ENCODE results near the gene CIB1.

The CIB1 gene

GRCh38 chr15:90239371-90239770, 5.6 kb upstream of the CIB1 start:
- TF ChIP-seq, protein P1, sequence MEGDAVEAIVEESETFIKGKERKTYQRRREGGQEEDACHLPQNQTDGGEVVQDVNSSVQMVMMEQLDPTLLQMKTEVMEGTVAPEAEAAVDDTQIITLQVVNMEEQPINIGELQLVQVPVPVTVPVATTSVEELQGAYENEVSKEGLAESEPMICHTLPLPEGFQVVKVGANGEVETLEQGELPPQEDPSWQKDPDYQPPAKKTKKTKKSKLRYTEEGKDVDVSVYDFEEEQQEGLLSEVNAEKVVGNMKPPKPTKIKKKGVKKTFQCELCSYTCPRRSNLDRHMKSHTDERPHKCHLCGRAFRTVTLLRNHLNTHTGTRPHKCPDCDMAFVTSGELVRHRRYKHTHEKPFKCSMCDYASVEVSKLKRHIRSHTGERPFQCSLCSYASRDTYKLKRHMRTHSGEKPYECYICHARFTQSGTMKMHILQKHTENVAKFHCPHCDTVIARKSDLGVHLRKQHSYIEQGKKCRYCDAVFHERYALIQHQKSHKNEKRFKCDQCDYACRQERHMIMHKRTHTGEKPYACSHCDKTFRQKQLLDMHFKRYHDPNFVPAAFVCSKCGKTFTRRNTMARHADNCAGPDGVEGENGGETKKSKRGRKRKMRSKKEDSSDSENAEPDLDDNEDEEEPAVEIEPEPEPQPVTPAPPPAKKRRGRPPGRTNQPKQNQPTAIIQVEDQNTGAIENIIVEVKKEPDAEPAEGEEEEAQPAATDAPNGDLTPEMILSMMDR (conservative IDR thresholded peaks at IDR 0.05; ENCODE audit: low read length) = no peak
- no peak for DNase-seq (ENCODE audit: low read depth)
- no peak overlapping the region for H3K4me3 ChIP-seq (ENCODE audit: low read length)

GRCh38 chr15:90234096-90234988, 601 bp upstream of the CIB1 start, which contains the start of gene GDPGP1:
TSS of gene GDPGP1 (plus strand) at chr15:90234209. CDS start at chr15:90240909, 6,700 bp downstream.
- DNase-seq (ENCODE audit: low read depth) = no peak
- H3K4me3 ChIP-seq (ENCODE audit: low read length) = peak within 1 kb of the TSS; percentile 86
- TF ChIP-seq, protein P1 (conservative IDR thresholded peaks at IDR 0.05; ENCODE audit: low read length) = no peak

- peak; percentile 29 for DNase-seq (ENCODE audit: low read depth)
- TF ChIP-seq, protein P1 (conservative IDR thresholded peaks at IDR 0.05; ENCODE audit: low read length) = peak; percentile 52
- peak overlapping the region; percentile 86 for H3K4me3 ChIP-seq (ENCODE audit: low read length)
These were observed 777 bp downstream of the CIB1 start for GRCh38 chr15:90232941-90233386.

DNA sequence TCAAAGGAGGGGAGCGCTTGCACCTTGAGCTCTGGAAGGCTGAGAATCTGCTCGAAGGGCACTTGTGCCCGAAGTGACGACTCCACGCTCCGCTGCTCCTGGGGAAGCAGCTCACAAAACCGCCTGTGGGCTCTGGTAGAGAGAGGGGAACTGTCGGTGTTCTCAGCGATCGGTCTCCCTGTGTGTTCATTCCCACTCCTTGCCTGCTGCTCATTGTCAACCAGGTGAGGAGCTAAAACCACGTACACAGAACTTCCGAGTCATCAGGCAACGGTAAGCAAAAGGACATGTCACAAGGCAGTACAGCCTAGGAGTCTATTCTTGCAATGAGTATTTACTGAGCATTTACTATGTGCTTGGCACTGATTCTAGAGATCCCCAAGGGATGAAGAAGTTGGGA, 1.5 kb downstream of the CIB1 start:
- no peak for DNase-seq (ENCODE audit: low read depth)

GRCh38 chr15:90231028-90232017, 2.4 kb downstream of the CIB1 start:
- no peak overlapping the region for H3K4me3 ChIP-seq (ENCODE audit: low read length)

More for the DNA sequence above, 1.5 kb downstream of the CIB1 start:
- peak overlapping the region; percentile 86; the same call in 1 of the 2 replicates for H3K4me3 ChIP-seq (ENCODE audit: low read length)
- TF ChIP-seq, protein P1 (conservative IDR thresholded peaks at IDR 0.05; ENCODE audit: low read length) = no peak

DNA sequence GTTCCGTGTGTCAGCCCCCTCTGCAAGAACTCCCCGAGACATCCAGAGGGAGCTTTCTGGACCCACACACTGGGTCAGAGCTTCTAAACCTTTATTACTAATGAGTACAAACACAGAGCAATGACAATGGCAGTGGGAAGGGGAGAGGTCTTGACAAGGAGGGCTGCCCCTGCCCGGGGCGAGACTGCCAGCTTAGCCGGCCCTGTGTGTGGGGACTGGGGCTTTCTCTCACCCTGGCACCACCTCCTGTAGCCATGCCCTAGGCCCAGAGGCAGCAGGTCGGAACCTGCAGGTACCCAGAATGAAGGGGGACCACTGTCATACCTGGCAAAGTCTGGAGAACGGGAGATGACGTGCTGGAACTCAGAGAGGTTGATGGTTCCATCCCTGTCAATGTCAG, 3.1 kb downstream of the CIB1 start:
- no peak overlapping the region for H3K4me3 ChIP-seq (ENCODE audit: low read length)
- DNase-seq (ENCODE audit: low read depth) = no peak
- TF ChIP-seq, protein P1 (conservative IDR thresholded peaks at IDR 0.05; ENCODE audit: low read length) = no peak

More at GRCh38 chr15:90231028-90232017, 2.4 kb downstream of the CIB1 start:
- TF ChIP-seq, protein P1 (conservative IDR thresholded peaks at IDR 0.05; ENCODE audit: low read length) = no peak
- DNase-seq (ENCODE audit: low read depth) = no peak

All from AG10803 (cell line).